ENCODE measurements around the gene POC1A. TPM values are rescaled to one million over a fixed set of nuclear protein-coding genes. Genes with fewer than 3 reads are reported as not detected.

The POC1A gene
- total and polyA plus RNA-seq, 10 of the 15 experiments (the other 5 are each of a cell fraction or from before 2014, with no cell fraction given), result 8.5 to 49.8 (median 23.5) TPM

DNA sequence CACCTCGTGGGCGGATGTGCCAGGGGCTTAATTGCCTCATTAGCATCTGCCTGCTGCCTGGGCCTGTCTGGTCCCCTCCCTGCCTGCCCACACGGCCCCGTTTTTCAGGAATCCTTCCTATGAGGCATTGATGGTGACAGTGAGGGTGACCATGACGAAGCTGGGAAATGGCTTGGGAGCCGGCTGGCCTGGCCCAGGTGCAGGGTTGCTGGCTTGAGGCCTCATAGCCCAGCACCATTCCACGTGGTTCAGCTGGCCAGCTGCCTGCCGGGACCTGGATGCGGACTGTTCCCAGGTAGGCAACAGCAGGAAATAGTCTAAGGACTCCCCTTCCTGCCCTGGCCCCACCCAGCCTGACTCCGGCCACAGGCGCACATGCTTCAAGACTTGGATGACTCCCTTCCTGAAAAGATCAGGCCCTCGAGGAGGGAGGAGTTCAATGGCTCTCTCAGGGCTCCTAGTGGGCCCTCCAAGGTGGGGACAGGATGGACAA, 88.9 kb downstream of the POC1A start (continued):
- TF ChIP-seq, protein P1, sequence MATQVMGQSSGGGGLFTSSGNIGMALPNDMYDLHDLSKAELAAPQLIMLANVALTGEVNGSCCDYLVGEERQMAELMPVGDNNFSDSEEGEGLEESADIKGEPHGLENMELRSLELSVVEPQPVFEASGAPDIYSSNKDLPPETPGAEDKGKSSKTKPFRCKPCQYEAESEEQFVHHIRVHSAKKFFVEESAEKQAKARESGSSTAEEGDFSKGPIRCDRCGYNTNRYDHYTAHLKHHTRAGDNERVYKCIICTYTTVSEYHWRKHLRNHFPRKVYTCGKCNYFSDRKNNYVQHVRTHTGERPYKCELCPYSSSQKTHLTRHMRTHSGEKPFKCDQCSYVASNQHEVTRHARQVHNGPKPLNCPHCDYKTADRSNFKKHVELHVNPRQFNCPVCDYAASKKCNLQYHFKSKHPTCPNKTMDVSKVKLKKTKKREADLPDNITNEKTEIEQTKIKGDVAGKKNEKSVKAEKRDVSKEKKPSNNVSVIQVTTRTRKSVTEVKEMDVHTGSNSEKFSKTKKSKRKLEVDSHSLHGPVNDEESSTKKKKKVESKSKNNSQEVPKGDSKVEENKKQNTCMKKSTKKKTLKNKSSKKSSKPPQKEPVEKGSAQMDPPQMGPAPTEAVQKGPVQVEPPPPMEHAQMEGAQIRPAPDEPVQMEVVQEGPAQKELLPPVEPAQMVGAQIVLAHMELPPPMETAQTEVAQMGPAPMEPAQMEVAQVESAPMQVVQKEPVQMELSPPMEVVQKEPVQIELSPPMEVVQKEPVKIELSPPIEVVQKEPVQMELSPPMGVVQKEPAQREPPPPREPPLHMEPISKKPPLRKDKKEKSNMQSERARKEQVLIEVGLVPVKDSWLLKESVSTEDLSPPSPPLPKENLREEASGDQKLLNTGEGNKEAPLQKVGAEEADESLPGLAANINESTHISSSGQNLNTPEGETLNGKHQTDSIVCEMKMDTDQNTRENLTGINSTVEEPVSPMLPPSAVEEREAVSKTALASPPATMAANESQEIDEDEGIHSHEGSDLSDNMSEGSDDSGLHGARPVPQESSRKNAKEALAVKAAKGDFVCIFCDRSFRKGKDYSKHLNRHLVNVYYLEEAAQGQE (IDR thresholded peaks at IDR 0.05; ENCODE audit: low read depth, low read length), result no peak
- TF ChIP-seq BRCA1 (IDR thresholded peaks at IDR 0.05; ENCODE audit: low read depth, low read length) (no peak), POLR2AphosphoS5 (IDR thresholded peaks at IDR 0.05; ENCODE audit: low read length) (no peak), NFYA (IDR thresholded peaks at IDR 0.05; ENCODE audit: borderline replicate concordance, low read depth, low read length) (no peak), TCF3 (IDR thresholded peaks at IDR 0.05; ENCODE audit: borderline replicate concordance, insufficient read depth, low read depth, low read length) (no peak), KAT2A (conservative IDR thresholded peaks at IDR 0.05; ENCODE audit: control insufficient read depth, low read depth, low read length) (no peak), CREB1 (IDR thresholded peaks at IDR 0.05; ENCODE audit: low read depth) (no peak)
- TF ChIP-seq, protein P2, sequence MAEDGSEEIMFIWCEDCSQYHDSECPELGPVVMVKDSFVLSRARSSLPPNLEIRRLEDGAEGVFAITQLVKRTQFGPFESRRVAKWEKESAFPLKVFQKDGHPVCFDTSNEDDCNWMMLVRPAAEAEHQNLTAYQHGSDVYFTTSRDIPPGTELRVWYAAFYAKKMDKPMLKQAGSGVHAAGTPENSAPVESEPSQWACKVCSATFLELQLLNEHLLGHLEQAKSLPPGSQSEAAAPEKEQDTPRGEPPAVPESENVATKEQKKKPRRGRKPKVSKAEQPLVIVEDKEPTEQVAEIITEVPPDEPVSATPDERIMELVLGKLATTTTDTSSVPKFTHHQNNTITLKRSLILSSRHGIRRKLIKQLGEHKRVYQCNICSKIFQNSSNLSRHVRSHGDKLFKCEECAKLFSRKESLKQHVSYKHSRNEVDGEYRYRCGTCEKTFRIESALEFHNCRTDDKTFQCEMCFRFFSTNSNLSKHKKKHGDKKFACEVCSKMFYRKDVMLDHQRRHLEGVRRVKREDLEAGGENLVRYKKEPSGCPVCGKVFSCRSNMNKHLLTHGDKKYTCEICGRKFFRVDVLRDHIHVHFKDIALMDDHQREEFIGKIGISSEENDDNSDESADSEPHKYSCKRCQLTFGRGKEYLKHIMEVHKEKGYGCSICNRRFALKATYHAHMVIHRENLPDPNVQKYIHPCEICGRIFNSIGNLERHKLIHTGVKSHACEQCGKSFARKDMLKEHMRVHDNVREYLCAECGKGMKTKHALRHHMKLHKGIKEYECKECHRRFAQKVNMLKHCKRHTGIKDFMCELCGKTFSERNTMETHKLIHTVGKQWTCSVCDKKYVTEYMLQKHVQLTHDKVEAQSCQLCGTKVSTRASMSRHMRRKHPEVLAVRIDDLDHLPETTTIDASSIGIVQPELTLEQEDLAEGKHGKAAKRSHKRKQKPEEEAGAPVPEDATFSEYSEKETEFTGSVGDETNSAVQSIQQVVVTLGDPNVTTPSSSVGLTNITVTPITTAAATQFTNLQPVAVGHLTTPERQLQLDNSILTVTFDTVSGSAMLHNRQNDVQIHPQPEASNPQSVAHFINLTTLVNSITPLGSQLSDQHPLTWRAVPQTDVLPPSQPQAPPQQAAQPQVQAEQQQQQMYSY (CRISPR knock-in tag; IDR thresholded peaks at IDR 0.05), result no peak

Measured in GM12878 (cell line).